GM21447 (cell line): ENCODE measurements around the gene TRMT11.
"Not testable (repeated sequence)": the region's sequence is repeated elsewhere in the genome, so short reads cannot be mapped to it uniquely, and the experiment has no call there.

Experiments
- ATAC-seq: cut with Tn5 transposase; IDR thresholded peaks from one replicate; pipeline ENCODE4 v1.9.1; 2021; ENCODE audit not compliant: unreplicated experiment

The TRMT11 gene

GRCh38 chr6:126041516-126041915, 55.2 kb downstream of the TRMT11 start:
- ATAC-seq: no peak

- ATAC-seq: no peak
Measured at GRCh38 chr6:126042001-126042419, 55.7 kb downstream of the TRMT11 start.

DNA sequence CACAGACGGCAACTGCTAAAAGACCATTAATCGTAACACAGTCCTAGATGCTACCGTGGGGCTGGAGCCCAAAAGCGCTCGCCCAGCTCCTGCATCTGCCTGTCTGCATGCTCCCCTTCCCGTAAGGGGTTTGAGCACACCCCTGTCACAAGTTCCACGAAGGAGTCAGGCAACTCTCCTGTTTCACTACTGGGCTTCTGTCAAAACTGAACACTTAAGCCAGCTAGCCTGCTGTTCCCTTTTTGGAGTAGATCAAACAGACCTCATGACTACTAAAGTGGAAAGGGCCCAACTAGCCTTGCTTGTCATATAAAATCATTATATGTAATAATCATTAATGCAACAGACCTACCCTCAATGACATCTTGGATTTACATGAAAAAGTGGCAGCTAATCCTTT, 61.3 kb downstream of the TRMT11 start:
- no peak for ATAC-seq

DNA sequence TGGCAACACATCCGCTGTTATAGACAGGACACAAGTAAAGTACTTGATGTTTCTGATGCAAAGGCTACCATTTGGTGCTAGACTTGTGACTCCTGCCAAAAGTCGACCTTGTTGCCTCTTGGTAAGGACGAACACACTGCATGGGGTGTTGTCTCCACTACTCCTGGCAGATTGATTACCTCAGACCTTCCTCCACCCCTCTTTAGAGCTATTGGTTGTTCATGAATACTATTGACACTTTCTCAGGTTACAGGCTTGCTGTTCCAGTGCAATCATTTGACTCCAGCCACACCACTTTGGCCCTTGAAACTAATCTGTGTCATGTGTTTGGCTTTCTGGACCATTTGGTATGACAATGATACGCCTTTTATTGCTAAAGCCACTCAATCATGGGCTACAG, 62.3 kb downstream of the TRMT11 start:
- no peak for ATAC-seq

DNA sequence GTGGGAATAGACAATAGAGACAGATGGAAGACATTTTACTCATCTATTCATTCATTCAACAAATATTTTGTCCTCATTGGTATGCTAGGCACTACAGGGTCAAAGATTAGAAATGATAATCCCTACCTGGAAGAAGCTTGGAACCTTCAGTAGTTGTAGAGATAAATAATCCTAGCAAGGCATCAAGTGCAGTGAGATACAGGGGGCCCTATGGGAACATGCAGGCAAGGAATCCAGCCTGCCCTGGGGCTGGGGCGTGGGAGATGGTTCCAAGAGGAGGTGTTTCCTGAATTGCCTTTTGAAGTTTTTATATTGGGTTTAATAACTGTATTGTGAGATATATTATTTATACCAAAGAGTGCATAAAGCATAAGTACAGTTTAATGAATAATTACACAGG, 64.5 kb downstream of the TRMT11 start:
- ATAC-seq: no peak

DNA sequence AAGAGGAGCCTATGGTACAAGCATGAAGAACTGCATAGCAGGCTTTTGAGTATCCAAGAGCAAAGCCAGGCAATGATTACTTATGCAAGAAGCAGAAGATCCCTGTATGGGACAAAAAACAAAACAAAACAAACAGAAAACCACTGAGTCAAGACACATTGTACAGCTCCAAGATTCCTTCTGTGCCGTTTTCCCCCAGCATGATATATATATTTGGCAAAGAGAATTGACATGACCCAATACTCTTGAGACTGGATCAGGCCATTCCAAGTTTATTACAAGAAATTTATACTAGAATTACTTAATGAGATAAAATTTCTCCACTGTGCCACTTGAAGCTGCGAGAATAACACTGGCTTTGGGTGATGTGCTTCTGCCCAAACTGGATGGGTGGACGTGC, 65.5 kb downstream of the TRMT11 start:
- no peak for ATAC-seq

GRCh38 chr6:126052485-126052884, 66.1 kb downstream of the TRMT11 start:
- no peak for ATAC-seq

- ATAC-seq: no peak
Measured at GRCh38 chr6:126054258-126054702, 67.9 kb downstream of the TRMT11 start.

DNA sequence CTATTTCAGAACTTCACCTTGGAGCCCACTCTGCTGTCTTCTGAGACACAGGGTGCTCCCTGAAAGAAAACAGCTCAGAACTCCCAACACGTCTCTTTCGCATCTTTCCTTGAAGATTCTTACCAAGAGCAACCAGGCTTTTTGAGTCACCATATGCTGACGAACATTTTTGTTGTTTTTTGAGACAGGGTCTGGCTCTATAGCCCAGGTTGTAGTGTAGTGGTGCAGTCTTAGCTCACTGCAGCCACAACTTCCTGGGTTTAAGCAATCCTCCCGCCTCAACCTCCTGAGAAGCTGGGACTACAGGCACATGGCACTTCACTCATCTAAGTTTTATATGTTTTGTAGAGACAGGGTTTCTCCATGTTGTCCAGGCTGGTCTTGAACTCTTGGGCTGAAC, 68.5 kb downstream of the TRMT11 start:
- ATAC-seq: no peak

DNA sequence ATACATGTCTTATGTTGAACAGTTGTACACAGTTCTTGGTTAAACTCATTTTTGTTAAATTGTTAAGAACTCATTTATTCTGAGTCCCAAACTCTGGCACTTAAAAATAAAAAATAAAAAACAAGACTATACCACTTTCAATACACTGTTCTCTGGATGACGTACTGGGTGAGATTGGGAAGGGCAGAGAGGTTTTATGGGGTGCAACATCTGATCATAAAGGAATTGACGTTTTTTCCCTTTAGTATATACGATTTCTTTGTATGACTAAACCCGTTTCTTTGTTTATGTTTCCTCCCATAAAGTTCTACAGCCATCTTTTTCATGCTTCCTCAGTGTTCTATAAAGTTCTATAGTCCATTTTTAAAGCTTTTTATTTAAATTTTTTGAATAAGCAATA, 69.1 kb downstream of the TRMT11 start:
- no peak for ATAC-seq

DNA sequence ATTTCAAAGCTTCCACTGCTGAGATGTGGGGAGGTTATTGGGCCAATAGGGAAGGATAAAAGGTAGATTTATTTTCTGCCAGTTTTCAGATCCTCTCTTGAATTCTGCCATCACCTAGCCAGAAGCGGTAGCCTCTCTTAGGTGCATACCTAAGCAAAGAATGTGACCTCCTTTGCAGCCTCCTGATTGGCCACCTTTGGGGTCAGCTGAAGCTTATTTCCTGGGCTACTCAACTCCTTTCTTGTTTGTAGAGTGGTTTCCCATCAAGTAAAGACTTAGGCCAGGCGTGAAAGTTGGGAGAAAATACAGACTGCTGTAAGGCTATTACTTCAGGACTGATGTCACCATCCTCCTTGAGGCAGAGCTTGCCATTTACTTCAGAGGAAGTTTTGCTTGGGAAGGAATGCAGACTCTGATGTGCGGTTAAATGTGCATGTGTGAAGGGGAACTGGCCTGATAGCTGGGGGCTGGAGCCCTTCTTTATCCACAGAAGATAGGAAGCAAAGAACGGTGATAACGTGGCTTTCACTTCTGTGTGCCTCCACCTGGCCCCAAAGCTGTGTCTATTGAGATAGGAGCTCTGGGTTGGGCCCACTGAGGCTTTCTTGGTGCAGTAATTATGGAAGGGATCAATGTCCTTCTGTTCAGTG, 70.1 kb downstream of the TRMT11 start:
- ATAC-seq: no peak

GRCh38 chr6:126058085-126058484, 71.7 kb downstream of the TRMT11 start:
- not testable (repeated sequence) for ATAC-seq

DNA sequence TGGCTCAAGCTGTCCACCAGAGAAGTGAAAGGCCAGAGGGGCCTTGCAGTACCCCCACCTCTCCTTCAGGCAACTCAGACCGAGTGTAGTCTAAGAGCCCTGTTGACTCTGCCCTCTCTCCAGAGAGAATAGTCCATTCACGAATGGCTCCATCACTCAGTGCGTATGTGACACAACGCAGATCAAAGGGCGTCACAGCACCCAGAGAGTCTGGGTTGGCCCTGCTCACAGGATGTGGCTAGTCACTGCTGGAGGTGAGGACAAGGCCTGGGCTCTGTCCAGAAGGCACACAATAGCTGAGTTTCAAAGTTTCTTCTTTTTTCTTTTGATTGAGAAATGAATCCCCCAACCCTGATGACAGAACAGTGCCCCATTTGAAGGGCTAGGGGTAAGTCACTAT, 74.1 kb downstream of the TRMT11 start:
- no peak for ATAC-seq

DNA sequence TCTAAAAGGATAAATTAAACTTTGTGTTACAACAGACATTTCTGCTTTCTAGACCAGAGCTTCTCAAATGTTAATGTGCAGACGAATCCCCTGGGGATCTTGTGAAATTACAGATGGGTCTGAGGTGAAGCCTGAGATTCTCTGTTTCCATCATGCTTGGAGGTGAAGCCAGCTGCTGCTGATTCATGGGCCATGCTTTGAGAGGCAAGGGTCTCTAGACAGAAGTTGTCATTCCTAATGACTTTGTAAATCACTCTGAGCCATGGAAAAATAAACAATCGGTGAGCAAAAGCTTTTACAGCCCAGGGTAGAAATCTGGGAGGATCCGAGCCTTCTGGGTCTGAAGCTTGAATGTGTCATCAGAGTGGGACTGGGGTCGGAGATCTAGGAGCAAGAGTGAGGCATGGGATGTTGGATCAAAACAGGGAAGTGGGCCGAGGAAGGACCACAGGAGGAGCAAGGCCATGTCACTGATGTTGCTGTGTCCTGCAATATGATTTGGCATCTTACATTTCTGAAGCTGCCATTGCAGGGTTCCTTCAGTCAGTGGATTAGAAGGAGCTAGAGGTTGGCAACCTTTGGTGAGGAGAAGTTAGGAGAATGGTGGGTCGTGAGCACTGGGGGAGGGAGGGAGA, 77.3 kb downstream of the TRMT11 start:
- ATAC-seq: peak; percentile 82

DNA sequence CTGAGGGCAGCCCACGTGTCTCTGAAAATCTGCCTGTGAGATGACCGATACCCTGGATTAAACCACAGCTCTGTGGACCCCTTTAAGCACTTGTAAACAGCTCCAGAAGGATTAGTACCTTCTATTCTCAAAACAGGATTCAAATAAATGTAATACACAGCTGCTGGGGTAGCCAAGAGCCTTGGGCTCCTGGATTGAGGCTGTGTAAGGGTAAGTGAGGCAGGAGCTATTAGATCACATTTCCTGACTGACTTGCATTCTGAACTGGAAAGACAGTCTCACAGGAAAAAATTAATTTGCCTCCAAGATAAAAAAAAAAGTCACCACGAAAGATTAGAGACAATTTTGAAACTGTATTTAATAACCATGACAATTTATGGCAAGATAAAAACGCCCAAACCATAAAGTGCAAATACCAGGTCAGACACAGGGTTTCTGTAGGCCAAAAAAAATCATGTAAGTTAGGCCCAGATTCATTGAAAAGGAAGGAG, 78.0 kb downstream of the TRMT11 start:
- no peak for ATAC-seq

- no peak for ATAC-seq
Measured at GRCh38 chr6:126064748-126065401, 78.5 kb downstream of the TRMT11 start.

DNA sequence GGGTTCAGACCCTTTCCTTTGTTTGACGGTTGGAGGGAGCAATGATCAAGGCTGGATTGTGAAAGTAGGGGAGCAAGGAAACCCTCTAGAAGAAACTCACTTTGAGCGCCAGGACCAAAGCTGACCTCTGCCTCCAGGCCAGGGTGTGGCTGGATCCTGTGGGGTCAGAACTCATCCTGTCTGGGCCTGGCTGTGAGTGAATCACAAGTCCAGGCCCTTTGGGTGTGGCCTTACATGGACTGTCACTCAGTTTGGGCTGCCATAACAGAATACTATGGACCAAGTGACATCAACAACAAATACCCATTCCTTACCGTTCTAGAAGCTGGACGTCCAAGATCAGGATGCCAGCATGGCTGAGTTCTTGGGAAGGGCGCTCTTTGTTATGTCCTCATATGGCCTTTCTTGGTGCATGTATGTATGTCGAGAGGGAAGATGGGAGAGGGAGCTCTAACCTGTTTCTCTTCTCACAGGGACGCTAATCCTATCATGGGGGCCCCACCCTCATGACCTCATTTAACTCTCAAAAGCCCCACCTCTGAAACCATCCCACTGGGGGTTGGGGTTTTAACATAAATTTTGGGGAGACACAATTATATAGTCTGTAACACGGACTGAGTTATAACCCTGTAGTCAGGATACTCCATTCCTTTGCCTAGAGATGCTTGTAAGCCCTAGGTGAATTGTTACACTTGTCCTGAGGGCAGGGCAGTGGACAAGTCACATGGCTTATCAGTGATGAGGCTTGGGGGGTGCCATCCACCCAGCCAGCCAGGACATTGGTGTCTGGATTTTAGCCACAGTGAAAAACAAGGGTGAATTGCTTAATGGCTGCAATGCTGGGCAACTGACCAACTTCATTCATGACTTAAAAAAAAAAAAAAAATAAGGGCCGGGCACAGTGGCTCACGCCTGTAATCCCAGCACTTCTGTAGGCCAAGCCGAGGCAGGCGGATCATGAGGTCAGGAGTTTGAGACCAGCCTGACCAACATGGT, 80.0 kb downstream of the TRMT11 start:
- ATAC-seq: no peak

DNA sequence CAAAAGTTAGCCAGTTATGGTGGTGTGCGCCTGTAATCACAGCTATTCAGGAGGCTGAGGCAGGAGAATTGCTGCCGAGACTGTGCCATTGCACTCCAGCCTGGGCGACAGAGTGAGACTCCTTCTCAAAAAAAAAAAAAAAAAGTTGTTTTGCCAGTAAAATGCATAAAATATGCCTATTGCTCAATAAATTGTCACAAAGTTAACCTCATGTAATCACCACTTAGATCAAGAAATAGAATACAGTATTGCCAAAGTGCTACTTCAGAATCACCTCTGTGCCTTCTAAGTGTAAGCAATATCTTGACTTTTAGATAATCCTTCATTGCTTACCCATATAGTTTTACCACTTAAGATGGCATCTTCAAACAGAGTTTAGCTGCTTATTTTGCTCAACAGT, 80.7 kb downstream of the TRMT11 start:
- no peak for ATAC-seq

- no peak for ATAC-seq
Measured at GRCh38 chr6:126069449-126069848, 83.1 kb downstream of the TRMT11 start.

- no peak for ATAC-seq
Measured at GRCh38 chr6:126071000-126071647, 84.8 kb downstream of the TRMT11 start.
